22Rv1 (cell line): ENCODE results near the gene MBP.

Experiments used
- CTCF ChIP-seq: fragments of 450-650 bp; IDR thresholded peaks from 2 replicates; pipeline ENCODE4 v1.5.1; 2017; ENCODE audit warnings: mild to moderate bottlenecking
- ZFX ChIP-seq: fragments of 450-650 bp; IDR thresholded peaks from 2 replicates; pipeline ENCODE4 v1.6.1; 2017; ENCODE audit warnings: antibody characterized with exemption, borderline replicate concordance

- no peak for TF ChIP-seq CTCF
- TF ChIP-seq ZFX: no peak
Measured at GRCh38 chr18:77109648-77110019, 22.9 kb downstream of the MBP start.
